ENCODE data around the gene HTR2C. TPM values are rescaled to one million over a fixed set of nuclear protein-coding genes. Genes with fewer than 3 reads are reported as not detected.

HTR2C gene
- polyA plus RNA-seq, 2 of the 4 experiments (the other 2 are of a cell fraction), result not detected

- Histone ChIP-seq H3K4me3 (no peak overlapping the region), H3K9me3 (no peaks in the 10 kb centered on the region), H3K4me1 (no peaks in the 10 kb centered on the region), H3K27ac (no peak overlapping the region), H3K4me2 (no peak overlapping the region)
- WGBS (ENCODE audit: missing lambda C conversion rate), result 30% methylated on average over 11 of the region's 11 CpGs
- FAIRE-seq (peak; percentile 81), DNase-seq (ENCODE audit: low read depth in 1 of 2, low spot score in 1 of 2) (peak; percentile 9 to 32), ATAC-seq (peak in 1 of 2 experiments; percentile 61; a peak in 2 of 6 replicates)
- POLR2A ChIA-PET, result no interaction called here
- TF ChIP-seq CTCF (IDR thresholded peaks at IDR 0.05) (peak; percentile 62), CBX2 (IDR thresholded peaks at IDR 0.05; ENCODE audit: borderline replicate concordance, low read depth) (no peak), RAD21 (conservative IDR thresholded peaks at IDR 0.05 in 1 of 2, IDR thresholded peaks at IDR 0.05 in 1 of 2) (peak; percentile 17 to 22; a peak in 2 of 5 replicates), SMC3 (IDR thresholded peaks at IDR 0.05) (peak; percentile 51; the same call in 2 of the 3 replicates), MAZ (IDR thresholded peaks at IDR 0.05; ENCODE audit: borderline replicate concordance, low read depth, low read length) (no peak), RFX5 (IDR thresholded peaks at IDR 0.05) (no peak), NFE2L2 (conservative IDR thresholded peaks at IDR 0.05; ENCODE audit: low read length) (no peak)
- CTCF ChIA-PET, result interaction anchor here (0.7 to 1.5 kb wide), 3 partner anchors 9 to 43 kb away, joined by 3 to 4 read pairs (median 3); no protein-coding TSS in a partner anchor
These were observed 27.2 kb downstream of the HTR2C start for GRCh38 chrX:114611018-114611619.

GRCh38 chrX:114615765-114616164 is 31.9 kb downstream of the HTR2C start:
- Histone ChIP-seq H3K4me3 (no peak overlapping the region), H3K4me2 (no peak overlapping the region), H3K27ac (no peak overlapping the region), H3K4me1 (no peaks in the 10 kb centered on the region), H3K9me3 (no peaks in the 10 kb centered on the region)
- POLR2A ChIA-PET, result no interaction called here
- DNase-seq (ENCODE audit: low read depth in 1 of 2, low spot score in 1 of 2) (no peak), ATAC-seq (no peak), FAIRE-seq (no peak)
- CTCF ChIA-PET, result no interaction called here
- TF ChIP-seq JUNB (IDR thresholded peaks at IDR 0.05) (no peak), PBX3 (IDR thresholded peaks at IDR 0.05) (no peak), NR3C1 (IDR thresholded peaks at IDR 0.05) (no peak), ZC3H11A (IDR thresholded peaks at IDR 0.05) (no peak), REST (IDR thresholded peaks at IDR 0.05) (no peak), JUN (IDR thresholded peaks at IDR 0.05) (no peak), ESRRA (IDR thresholded peaks at IDR 0.05; ENCODE audit: borderline replicate concordance, low read length) (no peak), CEBPB (IDR thresholded peaks at IDR 0.05) (no peak), PHF8 (IDR thresholded peaks at IDR 0.05; ENCODE audit: borderline replicate concordance, low read depth) (no peak), KDM5A (IDR thresholded peaks at IDR 0.05) (no peak), MAZ (IDR thresholded peaks at IDR 0.05; ENCODE audit: borderline replicate concordance, low read depth, low read length) (no peak), CHD4 (IDR thresholded peaks at IDR 0.05; ENCODE audit: borderline replicate concordance) (no peak)

Measured in A549 (cell line).